HTERT RPE-1 (cell line): ENCODE data around the gene HIRA.
"Not testable (repeated sequence)": the region's sequence is repeated elsewhere in the genome, so short reads cannot be mapped to it uniquely, and the experiment has no call there.

ENCODE experiments used
- in situ Hi-C: fragments of 300-500 bp; cut with MboI; formaldehyde crosslinking; loops from 4 replicates; pipeline ENCODE4 v1.14.3; 2020; ENCODE audit warnings: low sequenced_read_pairs

Gene HIRA

DNA sequence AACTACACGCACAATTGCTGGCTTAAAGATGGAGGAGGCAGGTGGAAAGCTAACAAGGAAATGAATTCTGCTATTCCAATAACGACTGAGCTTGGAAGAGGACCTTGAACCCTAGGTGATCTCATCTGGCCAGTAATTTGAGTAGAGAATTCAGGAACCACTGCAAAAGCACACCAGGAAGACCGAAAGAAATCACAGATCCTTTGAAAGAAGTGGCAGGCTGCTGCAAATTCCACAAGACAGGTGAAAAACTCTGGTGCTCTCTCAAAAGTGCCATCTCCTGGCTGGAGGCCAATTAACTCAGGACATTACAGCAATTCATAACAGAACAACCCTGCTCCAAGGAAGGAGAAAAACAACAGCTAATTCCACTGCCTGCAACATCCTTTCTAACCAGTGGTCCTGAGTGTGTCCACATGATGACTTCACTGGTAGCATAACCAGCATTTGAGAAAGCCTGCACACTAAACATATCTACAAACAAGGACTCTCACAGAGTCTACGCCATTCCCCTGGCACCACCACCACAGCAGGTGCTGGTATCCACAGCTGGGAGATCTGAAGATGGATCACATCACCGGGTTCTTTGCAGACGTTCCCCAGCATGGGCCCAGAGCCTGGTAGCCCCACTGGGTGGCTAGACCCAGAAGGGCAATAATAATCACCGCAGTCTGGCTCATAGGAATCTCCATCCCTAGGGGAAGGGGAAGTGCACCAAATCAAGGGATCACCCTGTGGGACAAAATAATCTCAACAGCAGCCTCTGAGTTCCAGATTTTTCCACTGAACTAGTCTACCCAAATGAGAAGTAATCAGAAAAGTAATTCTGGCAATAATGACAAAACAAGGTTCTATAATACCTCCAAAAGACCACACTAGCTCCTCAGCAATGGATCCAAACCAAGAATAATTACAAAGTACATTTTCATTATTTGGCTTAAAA lies 95.1 kb downstream of the HIRA start:
- in situ Hi-C loops: no loop called here

DNA sequence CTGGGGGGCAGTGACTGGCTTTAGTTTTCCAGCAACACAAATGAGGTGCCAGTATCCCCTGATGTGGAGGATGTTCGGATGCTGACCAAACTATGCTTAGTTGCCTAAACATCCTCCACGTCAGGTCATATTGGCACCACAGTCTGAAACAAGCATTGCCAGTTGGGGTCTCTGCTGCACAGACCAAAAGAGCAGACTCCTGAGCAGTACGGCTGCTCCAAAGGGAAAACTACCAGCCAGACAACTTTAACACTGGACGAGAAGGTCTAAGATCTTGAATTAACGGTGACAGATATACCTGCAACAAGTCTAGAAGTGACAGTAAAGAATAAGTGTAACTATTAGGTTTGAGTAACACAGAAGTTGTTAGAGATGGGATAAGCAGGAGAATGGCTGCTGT lies 99.6 kb downstream of the HIRA start:
- in situ Hi-C loops: no loop called here

- in situ Hi-C loops: no loop called here
Observed at GRCh38 chr22:19331474-19331873, 100.1 kb downstream of the HIRA start.

DNA sequence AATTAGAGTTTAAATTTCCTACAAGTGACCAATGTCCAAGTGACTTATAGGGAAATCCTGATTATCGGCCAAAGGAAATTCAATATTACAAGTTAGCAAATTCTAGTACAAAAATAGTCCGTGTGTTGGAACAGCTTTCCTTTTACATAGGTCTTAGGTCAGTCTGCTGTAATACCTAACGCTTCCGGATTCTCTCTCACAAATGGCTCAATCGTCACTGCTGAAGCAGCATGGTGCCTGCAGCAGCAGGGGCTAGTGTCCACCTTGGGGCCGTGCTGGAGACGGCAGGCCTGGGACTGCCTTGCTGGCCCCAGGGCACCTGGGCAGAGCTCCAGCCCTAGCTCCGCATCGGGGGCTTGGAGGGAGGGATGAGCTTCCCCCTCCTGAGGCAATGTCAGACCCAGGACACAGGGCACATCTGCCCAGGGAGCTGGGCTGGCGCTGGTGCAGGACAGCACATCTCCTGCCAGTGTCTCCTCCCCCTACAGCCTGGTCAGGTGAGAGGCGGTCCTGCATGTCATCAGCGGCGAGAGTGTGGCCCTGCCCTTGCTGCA lies 100.6 kb downstream of the HIRA start:
- in situ Hi-C loops: no loop called here

- in situ Hi-C loops: not testable (repeated sequence)
Observed at GRCh38 chr22:19330205-19330604, 101.3 kb downstream of the HIRA start.

- in situ Hi-C loops: no loop called here
Observed at GRCh38 chr22:19329454-19329853, 102.1 kb downstream of the HIRA start.

DNA sequence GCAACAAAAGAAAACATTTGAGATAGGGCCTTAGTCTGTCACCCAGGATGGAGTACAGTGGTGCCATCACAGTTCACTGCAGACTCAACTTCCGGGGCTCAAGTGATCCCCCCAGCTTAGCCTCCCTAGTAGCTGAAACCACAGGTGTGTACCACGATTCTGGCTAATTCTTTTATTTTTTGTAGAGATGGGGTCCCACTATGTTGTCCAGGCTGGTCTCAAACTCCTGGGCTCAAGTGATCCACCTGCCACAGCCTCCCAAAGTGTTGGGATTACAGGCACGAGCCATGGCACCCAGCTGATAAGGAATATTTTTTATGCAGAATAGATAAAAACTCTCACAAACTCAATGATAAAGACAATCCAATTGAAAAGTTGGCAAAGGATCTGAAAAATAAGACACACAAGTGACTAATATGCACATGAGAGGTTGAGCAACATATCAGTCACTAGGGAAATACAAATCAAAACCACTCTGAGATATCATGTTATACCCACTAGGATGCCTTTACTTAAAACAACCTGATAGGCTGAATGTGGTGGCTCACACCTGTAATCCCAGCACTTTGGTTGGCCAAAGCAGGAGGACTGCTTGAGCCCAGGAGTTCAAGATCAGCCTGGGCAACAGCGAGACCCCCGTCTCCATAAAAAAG lies 106.1 kb downstream of the HIRA start:
- in situ Hi-C loops: no loop called here

DNA sequence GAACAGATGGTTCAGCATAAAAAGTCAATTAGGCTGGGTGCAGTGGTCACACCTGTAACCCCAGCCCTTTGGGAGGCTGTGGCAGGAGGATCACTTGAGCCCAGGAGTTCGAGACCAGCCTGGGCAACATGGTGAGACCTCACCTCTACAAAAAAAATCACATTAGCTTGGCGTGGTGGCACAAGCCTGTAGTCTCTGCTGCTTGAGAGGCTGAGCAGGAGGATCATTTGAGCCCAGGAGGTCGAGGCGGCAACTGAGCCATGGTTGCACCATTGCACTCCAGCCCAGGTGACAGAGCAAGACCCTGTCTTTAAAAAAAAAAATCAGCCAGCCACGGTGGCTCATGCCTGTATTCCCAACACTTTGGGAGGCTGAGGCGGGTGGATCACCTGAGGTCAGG lies 108.1 kb downstream of the HIRA start:
- in situ Hi-C loops: not testable (repeated sequence)

DNA sequence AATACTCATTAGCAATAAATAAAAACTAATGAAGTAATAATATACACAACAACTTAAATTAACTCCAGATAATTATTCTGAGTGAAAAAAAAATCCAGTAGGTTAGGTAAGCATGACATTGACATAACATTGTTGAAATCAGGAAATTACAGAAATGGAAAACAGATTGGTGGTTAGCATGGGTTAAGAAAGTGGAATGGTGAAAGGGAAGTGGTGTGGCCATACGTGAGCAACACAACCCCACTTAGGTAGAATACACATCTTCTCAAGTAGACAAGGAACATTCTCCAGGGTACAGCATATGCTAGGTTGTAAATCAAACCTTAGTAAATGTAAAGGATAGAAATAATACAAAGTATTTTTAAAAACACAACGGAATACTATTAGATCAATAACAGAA lies 109.8 kb downstream of the HIRA start:
- in situ Hi-C loops: no loop called here

GRCh38 chr22:19320136-19320535 lies 111.4 kb downstream of the HIRA start:
- in situ Hi-C loops: not testable (repeated sequence)

DNA sequence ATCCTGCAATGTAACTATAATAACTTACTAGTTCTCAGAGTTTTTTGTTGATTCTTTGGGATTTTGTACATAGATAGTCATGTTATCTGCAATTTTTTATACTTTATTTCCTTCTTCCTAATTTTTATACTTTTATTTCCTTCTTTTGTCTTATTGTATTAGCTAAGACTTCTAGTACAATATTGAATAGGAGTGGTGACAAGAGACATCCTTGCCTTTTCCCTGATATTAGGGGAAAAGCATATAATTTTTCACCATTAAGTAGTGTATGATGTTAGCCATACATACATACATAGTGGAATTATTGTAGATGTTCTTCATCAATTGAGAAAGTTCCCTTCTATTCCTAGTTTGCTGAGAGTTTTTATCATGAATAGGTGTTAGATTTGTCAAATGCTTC lies 112.3 kb downstream of the HIRA start:
- in situ Hi-C loops: no loop called here

- in situ Hi-C loops: no loop called here
Observed at GRCh38 chr22:19317865-19318264, 113.7 kb downstream of the HIRA start.

GRCh38 chr22:19307872-19308271 lies 123.7 kb downstream of the HIRA start:
- in situ Hi-C loops: no loop called here

- in situ Hi-C loops: not testable (repeated sequence)
Observed at GRCh38 chr22:19306535-19306934, 125.0 kb downstream of the HIRA start.

DNA sequence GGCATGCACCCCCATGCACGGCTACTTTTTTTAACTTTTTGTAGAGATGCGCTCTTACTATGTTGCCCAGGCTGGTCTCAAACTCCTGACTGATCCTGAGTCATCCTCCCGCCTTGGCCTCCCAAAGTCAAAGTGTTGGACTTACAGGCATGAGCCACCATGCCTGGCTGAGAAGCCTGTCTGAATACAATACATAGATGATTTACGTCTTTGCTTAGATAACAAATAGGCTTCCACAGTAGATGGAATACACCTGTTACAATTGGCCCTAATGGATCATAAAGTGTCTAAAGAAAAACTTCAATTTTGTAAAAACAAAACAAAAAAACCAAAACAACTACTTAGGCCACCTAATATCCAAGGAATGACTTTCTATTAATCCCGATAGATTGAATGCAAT lies 127.0 kb downstream of the HIRA start:
- in situ Hi-C loops: no loop called here

GRCh38 chr22:19303785-19304184 lies 127.7 kb downstream of the HIRA start:
- in situ Hi-C loops: no loop called here

- in situ Hi-C loops: no loop called here
Observed at GRCh38 chr22:19295733-19296132, 135.8 kb downstream of the HIRA start.

DNA sequence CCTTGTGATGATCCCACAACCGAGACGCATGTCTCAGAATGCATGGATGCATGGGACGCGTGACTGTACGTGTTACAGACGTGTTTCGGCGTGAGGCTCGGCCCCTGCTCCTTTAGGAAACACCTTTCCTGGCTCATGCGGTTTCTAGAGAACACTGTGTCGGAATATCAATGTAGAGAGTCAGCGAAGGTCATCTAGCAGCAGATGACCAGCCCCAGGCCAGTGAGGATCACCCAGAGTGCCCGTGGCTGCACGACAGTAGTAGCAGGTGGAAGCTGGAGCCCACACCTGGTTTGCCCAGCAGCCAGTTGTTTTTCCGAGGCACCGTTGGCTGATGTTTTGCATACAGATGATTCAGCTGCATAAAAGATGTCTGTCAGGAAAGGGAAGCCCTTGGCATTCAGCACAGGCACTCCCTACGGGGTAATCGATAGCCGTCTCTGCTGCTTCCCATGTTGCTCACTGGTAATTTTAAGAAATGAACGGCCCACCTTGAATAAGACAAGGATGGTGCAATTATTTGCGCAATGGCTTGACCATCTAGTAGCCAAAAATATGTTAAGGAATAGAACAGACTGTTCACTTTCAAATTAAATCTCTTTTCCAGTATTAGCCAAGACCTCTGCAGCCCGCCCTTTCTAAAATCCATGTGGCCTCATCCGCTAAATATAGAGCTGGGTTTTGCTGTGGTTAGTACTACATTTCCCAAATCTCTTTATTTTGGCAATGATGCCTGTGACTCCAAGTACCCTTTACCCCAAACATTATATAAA lies 138.9 kb downstream of the HIRA start:
- in situ Hi-C loops: no loop called here

DNA sequence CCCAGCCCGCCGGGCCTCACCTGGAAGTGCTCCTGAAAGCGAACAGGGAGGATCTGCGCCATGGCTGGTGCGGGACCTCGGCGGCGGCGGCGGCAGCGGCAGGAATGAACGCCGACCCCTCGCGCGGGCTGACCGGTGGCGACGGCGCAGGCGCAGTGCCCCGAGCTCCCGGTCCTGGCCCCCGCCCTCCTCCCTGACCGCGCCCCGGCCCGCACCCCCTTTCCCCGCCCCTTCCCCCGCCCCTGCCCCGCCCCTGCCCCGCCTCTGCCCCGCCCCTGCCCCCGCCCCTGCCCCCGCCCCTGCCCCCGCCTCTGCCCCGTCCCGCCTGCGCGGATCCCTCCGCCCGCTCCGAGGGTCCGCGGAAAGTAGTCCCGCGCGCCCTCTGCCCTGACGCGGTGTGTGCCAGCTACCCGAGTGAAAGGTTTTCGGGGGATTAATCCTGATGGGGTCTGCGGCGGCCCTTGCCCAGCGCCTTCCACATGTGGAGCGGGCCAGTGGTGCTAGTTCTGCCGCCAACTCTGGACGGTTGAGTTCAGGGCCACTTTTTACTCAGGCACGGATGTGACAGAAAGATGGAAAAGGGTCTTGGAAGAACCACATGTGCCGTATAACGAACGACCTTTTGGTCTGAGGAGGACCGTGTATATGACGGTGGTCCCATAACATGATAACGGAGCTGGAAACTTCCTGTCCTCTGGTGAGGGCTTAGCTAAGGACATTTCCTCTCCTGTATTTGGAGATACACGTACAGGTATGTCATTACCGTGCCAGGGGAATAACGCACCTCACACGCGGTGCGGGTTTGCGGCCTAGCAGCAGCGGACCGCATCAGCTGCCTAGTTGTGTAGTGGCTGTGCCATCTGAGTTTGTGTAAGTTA lies 139.7 kb downstream of the HIRA start, which contains the start of gene CLTCL1:
TSS of gene CLTCL1 (minus strand) at position 140 of the 878 bp plus-strand sequence. CDS start at position 62, 78 bp downstream.
- in situ Hi-C loops: no loop called here

DNA sequence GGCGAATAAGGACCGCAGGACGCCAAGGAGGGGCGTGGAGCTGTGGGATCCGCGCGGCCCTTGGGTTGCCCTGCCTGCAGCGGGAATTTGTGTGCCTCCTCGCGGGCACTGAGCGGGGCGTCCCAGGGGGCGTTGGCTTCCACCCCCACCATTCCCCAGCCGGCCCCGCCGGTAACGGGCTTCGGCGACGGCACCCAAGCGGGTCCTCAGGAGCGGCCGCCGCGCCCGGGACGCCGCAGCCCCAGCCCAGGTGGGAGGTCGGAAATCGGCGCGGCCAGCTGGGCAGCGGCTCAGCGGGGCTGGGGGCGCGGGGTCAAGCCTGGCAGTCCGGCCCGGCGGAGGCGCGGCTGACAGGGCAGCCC lies 140.3 kb downstream of the HIRA start:
- in situ Hi-C loops: no loop called here
